Measurements from ENCODE around the gene NXN.

DNA sequence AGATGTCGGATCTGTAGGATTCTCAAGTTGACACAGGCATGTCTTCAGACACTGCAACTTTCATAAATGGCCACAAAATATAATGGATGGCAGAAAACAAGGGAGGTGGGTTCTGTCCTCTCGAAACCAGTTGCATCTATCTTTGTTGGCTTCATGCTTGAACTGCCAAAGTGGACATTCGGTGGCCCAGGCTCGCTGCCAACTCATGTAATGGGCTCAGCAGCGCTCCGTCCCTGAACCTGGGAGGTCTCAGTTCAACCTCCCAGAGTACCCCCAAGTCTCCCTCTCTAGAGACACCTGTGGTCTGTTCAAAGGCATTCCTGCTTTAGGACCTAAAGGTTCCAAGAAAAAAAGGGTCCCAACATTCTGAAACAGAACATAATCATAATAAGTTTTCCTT is 71.9 kb downstream of the NXN start:
- TF ChIP-seq, protein P1, sequence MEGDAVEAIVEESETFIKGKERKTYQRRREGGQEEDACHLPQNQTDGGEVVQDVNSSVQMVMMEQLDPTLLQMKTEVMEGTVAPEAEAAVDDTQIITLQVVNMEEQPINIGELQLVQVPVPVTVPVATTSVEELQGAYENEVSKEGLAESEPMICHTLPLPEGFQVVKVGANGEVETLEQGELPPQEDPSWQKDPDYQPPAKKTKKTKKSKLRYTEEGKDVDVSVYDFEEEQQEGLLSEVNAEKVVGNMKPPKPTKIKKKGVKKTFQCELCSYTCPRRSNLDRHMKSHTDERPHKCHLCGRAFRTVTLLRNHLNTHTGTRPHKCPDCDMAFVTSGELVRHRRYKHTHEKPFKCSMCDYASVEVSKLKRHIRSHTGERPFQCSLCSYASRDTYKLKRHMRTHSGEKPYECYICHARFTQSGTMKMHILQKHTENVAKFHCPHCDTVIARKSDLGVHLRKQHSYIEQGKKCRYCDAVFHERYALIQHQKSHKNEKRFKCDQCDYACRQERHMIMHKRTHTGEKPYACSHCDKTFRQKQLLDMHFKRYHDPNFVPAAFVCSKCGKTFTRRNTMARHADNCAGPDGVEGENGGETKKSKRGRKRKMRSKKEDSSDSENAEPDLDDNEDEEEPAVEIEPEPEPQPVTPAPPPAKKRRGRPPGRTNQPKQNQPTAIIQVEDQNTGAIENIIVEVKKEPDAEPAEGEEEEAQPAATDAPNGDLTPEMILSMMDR (conservative IDR thresholded peaks at IDR 0.05; ENCODE audit: low read depth, low read length): no peak
- TF ChIP-seq EZH2 (IDR thresholded peaks at IDR 0.05; ENCODE audit: low read length, unreplicated experiment) (no peak), EZH2phosphoT487 (IDR thresholded peaks at IDR 0.05; ENCODE audit: borderline replicate concordance, low read length) (no peak)
